HG02610 (cell line): ENCODE results near the gene PPIP5K1.
"Not testable (repeated sequence)": the region's sequence is repeated elsewhere in the genome, so short reads cannot be mapped to it uniquely, and the experiment has no call there.

Source experiments
- ATAC-seq: cut with Tn5 transposase; IDR thresholded peaks from one replicate; pipeline ENCODE4 v1.9.1; 2021; ENCODE audit warnings: mild to moderate bottlenecking, moderate library complexity; ENCODE audit not compliant: unreplicated experiment

The PPIP5K1 gene

GRCh38 chr15:43547539-43547938 is 42.5 kb downstream of the PPIP5K1 start:
- no peak for ATAC-seq

- no peak for ATAC-seq
Observed at GRCh38 chr15:43545426-43545825, 44.6 kb downstream of the PPIP5K1 start.

GRCh38 chr15:43544266-43544665 is 45.7 kb downstream of the PPIP5K1 start:
- ATAC-seq = no peak

- no peak for ATAC-seq
Observed at GRCh38 chr15:43541785-43542184, 48.2 kb downstream of the PPIP5K1 start.

- no peak for ATAC-seq
Observed at GRCh38 chr15:43538091-43538490, 51.9 kb downstream of the PPIP5K1 start.

- ATAC-seq = no peak
Observed at GRCh38 chr15:43534897-43535296, 55.1 kb downstream of the PPIP5K1 start.

- not testable (repeated sequence) for ATAC-seq
Observed at GRCh38 chr15:43532826-43533225, 57.2 kb downstream of the PPIP5K1 start.

- no peak for ATAC-seq
Observed at GRCh38 chr15:43531018-43531670, 58.9 kb downstream of the PPIP5K1 start.

GRCh38 chr15:43529587-43530345 is 60.2 kb downstream of the PPIP5K1 start:
- no peak for ATAC-seq

- ATAC-seq = no peak
Observed at GRCh38 chr15:43529141-43529540, 60.9 kb downstream of the PPIP5K1 start.

GRCh38 chr15:43528542-43529007 is 61.4 kb downstream of the PPIP5K1 start:
- no peak for ATAC-seq

- ATAC-seq = no peak
Observed at GRCh38 chr15:43527802-43528541, 62.0 kb downstream of the PPIP5K1 start.

GRCh38 chr15:43527016-43527801 is 62.8 kb downstream of the PPIP5K1 start:
- ATAC-seq = no peak

GRCh38 chr15:43526261-43526930 is 63.6 kb downstream of the PPIP5K1 start:
- no peak for ATAC-seq

- no peak for ATAC-seq
Observed at GRCh38 chr15:43525131-43525530, 64.9 kb downstream of the PPIP5K1 start.

- ATAC-seq = no peak
Observed at GRCh38 chr15:43524254-43524845, 65.7 kb downstream of the PPIP5K1 start.

- no peak for ATAC-seq
Observed at GRCh38 chr15:43523646-43524045, 66.4 kb downstream of the PPIP5K1 start.

GRCh38 chr15:43522247-43522646 is 67.8 kb downstream of the PPIP5K1 start:
- no peak for ATAC-seq

- ATAC-seq = no peak
Observed at GRCh38 chr15:43521419-43521818, 68.6 kb downstream of the PPIP5K1 start.

- ATAC-seq = no peak
Observed at GRCh38 chr15:43520138-43520537, 69.9 kb downstream of the PPIP5K1 start.
